Measurements from ENCODE around the gene SRP72.

Gene SRP72

DNA sequence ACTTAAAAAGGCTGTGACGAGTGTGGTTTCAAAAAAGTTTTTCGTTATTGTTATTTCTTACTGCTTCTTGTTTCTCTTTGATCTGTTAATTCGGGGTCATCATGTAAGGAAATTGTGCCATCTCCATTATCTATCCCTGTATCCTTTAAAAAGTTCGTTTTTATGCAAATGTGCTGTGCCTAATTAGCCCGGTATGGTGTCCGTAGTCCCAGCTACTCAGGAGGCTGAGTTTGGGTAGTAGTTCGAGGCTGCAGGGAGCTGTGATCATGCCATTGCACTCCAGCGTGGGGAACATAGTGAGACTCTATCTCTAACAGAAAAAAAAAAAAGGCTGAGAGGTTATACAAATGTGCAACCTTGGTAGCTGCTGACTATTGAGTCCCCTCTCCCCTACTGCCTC lies 83.2 kb downstream of the SRP72 start:
- DNase-seq (ENCODE audit: low read depth): no peak

DNA sequence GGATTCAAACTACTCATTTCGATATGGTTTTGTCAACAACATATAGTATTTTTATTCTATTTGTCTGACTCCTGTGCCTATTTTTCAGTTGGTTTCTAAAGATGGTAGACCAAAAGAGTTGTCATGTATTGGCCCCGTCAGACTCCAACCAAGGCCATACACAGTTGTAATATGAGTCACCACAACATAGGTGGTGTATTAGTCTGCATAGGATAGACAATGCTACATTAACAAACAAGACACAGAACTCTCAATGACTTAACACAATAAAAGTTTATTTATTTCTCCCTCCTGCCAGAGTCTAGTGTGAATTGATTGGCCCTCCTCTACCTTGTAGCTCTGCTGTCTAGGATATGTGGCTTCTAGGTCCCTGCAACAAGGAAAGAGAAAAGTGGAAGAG lies 84.1 kb downstream of the SRP72 start:
- no peak for DNase-seq (ENCODE audit: low read depth)

DNA sequence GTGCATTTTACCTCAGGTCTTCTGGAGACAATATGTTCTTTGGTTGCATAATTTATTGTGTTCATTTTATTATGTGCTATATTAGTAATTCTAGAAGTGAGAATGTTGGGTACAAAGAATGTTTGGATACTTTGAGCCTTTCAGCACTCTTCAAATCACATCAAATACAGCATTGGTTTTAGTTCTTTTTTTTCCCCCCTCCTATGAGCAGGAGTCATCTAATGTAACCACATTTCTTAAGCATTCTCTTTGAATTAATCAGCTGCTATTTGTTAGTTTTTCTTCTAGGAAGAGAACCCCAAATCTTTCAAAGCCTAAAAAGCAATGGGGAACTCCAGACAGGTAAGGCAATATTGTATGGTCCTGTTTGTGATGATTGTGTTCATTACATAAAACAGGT lies 84.9 kb downstream of the SRP72 start:
- no peak for DNase-seq (ENCODE audit: low read depth)
